Osteoblast (primary cell): ENCODE data around the gene TAC1. TPM values are rescaled to one million over a fixed set of nuclear protein-coding genes. Genes with fewer than 3 reads are reported as not detected.

Source experiments
- DNase-seq: peaks from one replicate; pipeline ENCODE4 v3.0.0; 2011; ENCODE audit warnings: low spot score, mixed read lengths; ENCODE audit not compliant: insufficient read length; ENCODE audit errors: missing footprints
- H2AFZ ChIP-seq: 2 replicates; pipeline ENCODE4 v1.6.0; 2011; ENCODE audit warnings: mild to moderate bottlenecking, low read length
- H3K27ac ChIP-seq: 2 replicates; pipeline ENCODE4 v1.5.1; 2011; ENCODE audit warnings: mild to moderate bottlenecking, low read depth, low read length, moderate library complexity
- H3K27me3 ChIP-seq: 2 replicates; pipeline ENCODE4 v1.6.0; 2012; ENCODE audit warnings: mild to moderate bottlenecking, control low read depth, inconsistent platforms, low read length, moderate library complexity; ENCODE audit not compliant: insufficient read depth
- H3K36me3 ChIP-seq: 2 replicates; pipeline ENCODE4 v1.5.1; 2011; ENCODE audit warnings: mild to moderate bottlenecking, low read length, control low read depth, moderate library complexity; ENCODE audit not compliant: insufficient read depth
- H3K4me1 ChIP-seq: 2 replicates; pipeline ENCODE4 v1.5.1; 2011; ENCODE audit warnings: mild to moderate bottlenecking, low read length, control low read depth, moderate library complexity; ENCODE audit not compliant: insufficient read depth
- H3K4me2 ChIP-seq: 2 replicates; pipeline ENCODE4 v1.6.0; 2011; ENCODE audit warnings: mild to moderate bottlenecking, low read length; ENCODE audit not compliant: insufficient read depth
- H3K4me3 ChIP-seq: fragments of 200-600 bp; sonication (generic); 3 replicates; pipeline ENCODE4 v1.5.1; 2012; ENCODE audit warnings: mild to moderate bottlenecking, low read length, inconsistent platforms; ENCODE audit not compliant: insufficient read depth
- H3K79me2 ChIP-seq: 2 replicates; pipeline ENCODE4 v1.6.0; 2012; ENCODE audit warnings: mild to moderate bottlenecking, low read length, control low read depth, inconsistent platforms; ENCODE audit not compliant: insufficient read depth
- H3K9me3 ChIP-seq: 2 replicates; pipeline ENCODE4 v1.5.1; 2011; ENCODE audit warnings: low read depth, low read length, control low read depth
- H4K20me1 ChIP-seq: 2 replicates; pipeline ENCODE4 v1.6.0; 2012; ENCODE audit warnings: mild to moderate bottlenecking, low read length, control low read depth; ENCODE audit not compliant: insufficient read depth
- total RNA-seq: library from RNA; depleted of rRNA; stranded (reverse); fragments of >200 nt; gene quantifications from 2 replicates; pipeline ENCODE4 v1.2.3, GENCODE V29; 2012
- TF ChIP-seq, protein P1 (sequence below): IDR thresholded peaks from 2 replicates; pipeline ENCODE4 v1.5.1; 2011; ENCODE audit warnings: mild to moderate bottlenecking, low read depth, low read length, moderate library complexity; ENCODE audit errors: extremely low read depth

Gene TAC1
- total RNA-seq, 1 donor: not detected

DNA sequence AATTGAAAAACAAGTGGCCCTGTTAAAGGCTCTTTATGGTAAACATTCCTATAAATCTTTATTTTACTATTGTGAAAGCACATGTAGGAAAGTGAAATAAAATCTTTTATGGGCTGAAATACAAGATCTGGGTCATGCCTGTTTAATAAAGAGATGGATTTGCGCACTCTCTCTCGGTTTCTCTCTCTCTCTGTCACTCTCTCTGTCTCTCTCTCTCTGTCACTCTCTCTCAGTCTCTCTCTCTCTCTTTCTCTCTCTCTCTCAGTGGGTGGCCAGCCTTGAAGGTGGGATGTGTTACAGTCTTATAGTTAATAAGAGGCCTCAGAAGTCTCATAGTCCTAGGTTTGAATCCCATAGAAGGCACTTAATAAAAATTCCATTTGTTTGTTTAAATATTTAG lies 2.4 kb downstream of the TAC1 start:
- Histone ChIP-seq H3K79me2 (no peaks in the 10 kb centered on the region), H2AFZ (no peak overlapping the region), H3K36me3 (no peaks in the 10 kb centered on the region), H3K27me3 (peaks cover 29% of the 10 kb centered on the region), H3K27ac (no peak overlapping the region), H3K4me2 (no peak overlapping the region), H3K4me1 (no peaks in the 10 kb centered on the region), H3K9me3 (no peaks in the 10 kb centered on the region), H4K20me1 (no peaks in the 10 kb centered on the region), H3K4me3 (no peak overlapping the region)
- DNase-seq: no peak
- TF ChIP-seq, protein P1, sequence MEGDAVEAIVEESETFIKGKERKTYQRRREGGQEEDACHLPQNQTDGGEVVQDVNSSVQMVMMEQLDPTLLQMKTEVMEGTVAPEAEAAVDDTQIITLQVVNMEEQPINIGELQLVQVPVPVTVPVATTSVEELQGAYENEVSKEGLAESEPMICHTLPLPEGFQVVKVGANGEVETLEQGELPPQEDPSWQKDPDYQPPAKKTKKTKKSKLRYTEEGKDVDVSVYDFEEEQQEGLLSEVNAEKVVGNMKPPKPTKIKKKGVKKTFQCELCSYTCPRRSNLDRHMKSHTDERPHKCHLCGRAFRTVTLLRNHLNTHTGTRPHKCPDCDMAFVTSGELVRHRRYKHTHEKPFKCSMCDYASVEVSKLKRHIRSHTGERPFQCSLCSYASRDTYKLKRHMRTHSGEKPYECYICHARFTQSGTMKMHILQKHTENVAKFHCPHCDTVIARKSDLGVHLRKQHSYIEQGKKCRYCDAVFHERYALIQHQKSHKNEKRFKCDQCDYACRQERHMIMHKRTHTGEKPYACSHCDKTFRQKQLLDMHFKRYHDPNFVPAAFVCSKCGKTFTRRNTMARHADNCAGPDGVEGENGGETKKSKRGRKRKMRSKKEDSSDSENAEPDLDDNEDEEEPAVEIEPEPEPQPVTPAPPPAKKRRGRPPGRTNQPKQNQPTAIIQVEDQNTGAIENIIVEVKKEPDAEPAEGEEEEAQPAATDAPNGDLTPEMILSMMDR: no peak

DNA sequence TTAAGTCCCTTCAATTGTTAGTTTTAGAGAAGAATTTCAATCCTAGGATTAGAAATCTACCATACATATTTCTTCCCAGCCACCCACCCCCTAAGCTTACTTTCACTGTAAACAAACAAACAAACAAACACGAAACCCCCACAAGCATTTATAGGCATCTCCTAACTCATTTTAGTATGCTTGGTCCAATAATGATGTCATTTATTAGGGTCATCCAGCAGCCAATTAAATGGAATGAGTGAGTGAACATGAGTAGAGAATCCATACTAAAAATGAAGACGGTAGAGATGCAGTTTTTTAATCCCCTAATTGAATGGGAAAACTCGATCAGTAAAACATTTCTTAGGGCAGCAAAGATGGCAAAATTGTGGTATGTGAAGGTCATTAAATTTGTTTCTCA lies 3.2 kb downstream of the TAC1 start:
- no peak for DNase-seq
- Histone ChIP-seq H3K27me3 (peaks cover 29% of the 10 kb centered on the region), H3K4me3 (no peak overlapping the region), H3K9me3 (no peaks in the 10 kb centered on the region), H3K27ac (no peak overlapping the region), H3K4me1 (no peaks in the 10 kb centered on the region), H3K36me3 (no peaks in the 10 kb centered on the region), H2AFZ (no peak overlapping the region), H3K79me2 (no peaks in the 10 kb centered on the region), H4K20me1 (no peaks in the 10 kb centered on the region), H3K4me2 (no peak overlapping the region)
- TF ChIP-seq, protein P1: no peak

DNA sequence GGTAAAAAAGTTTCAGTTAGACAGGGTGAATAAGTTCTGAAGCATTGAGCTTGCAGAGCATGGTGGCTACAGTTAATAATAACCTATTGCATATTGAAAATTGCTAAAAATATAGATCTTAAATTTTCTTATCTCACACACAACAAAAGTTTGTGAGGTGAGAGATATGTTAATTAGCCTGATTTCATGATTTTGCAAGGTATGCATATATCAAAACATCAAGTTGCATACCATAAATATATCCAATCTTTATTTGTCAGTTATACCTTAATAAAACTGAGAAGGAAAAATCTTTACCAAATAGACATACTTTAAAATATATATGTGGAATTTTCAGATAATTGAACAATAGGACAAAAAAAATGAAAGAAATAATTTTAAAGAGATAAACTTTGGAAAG lies 16.6 kb downstream of the TAC1 start:
- Histone ChIP-seq H3K4me3 (no peak overlapping the region), H2AFZ (no peak overlapping the region), H3K27me3 (no peaks in the 10 kb centered on the region), H4K20me1 (no peaks in the 10 kb centered on the region), H3K4me2 (no peak overlapping the region), H3K4me1 (no peaks in the 10 kb centered on the region), H3K9me3 (no peaks in the 10 kb centered on the region), H3K27ac (no peak overlapping the region), H3K36me3 (no peaks in the 10 kb centered on the region), H3K79me2 (no peaks in the 10 kb centered on the region)
- no peak for DNase-seq
- TF ChIP-seq, protein P1: no peak

DNA sequence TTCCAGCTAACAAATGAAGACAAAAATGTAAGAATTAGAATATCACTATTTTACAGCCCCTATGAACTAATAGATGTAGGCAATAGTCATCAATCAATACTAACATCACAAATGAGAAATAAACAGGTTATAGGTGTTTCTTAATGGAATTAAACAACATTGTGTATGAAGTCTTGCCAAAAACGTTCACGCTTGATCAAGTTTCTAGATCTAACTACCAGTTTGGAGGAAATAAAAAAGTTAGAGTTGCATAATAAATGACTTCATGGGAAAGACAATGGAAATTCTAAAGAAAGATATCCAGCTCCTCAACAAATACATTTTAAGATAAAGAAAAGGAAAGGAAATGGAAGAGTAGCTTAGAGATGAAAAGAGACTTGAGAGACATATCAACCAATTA lies 19.7 kb downstream of the TAC1 start:
- no peak overlapping the region for H3K4me2 ChIP-seq
- H3K36me3 ChIP-seq: no peaks in the 10 kb centered on the region
- H3K9me3 ChIP-seq: no peaks in the 10 kb centered on the region
- DNase-seq: no peak
- no peaks in the 10 kb centered on the region for H4K20me1 ChIP-seq
- H3K27me3 ChIP-seq: no peaks in the 10 kb centered on the region
- no peaks in the 10 kb centered on the region for H3K4me1 ChIP-seq
- H3K27ac ChIP-seq: no peak overlapping the region
- H2AFZ ChIP-seq: no peak overlapping the region
- no peaks in the 10 kb centered on the region for H3K79me2 ChIP-seq
- no peak overlapping the region for H3K4me3 ChIP-seq
- TF ChIP-seq, protein P1: no peak
